Muscle layer of duodenum (tissue), 2 donors: Measurements from ENCODE around the gene TEKT3.

ENCODE experiments used
- H3K27ac ChIP-seq: one replicate; pipeline ENCODE4 v1.7.0; 2013; ENCODE audit warnings: mild to moderate bottlenecking, low read length
- H3K27me3 ChIP-seq: one replicate; pipeline ENCODE4 v1.7.0; 2013; ENCODE audit warnings: low read depth, mild to moderate bottlenecking, control low read depth, low read length
- H3K36me3 ChIP-seq, 2 donors: one replicate each; pipeline ENCODE4 v1.7.0; 2013; ENCODE audit warnings: low read length in 2 of 2, control low read depth in 1 of 2, mild to moderate bottlenecking in 1 of 2; ENCODE audit not compliant: insufficient read depth in 2 of 2, control insufficient read depth in 1 of 2
- H3K4me1 ChIP-seq, 2 donors: one replicate each; pipeline ENCODE4 v1.7.0; 2013; ENCODE audit warnings: low read length in 2 of 2, mild to moderate bottlenecking in 2 of 2, control low read depth in 1 of 2, moderate library complexity in 1 of 2; ENCODE audit not compliant: insufficient read depth in 2 of 2, control insufficient read depth in 1 of 2
- H3K4me3 ChIP-seq, 2 donors: one replicate each; pipeline ENCODE4 v1.7.0; 2013; ENCODE audit warnings: low read length in 2 of 2, low read depth in 1 of 2, mild to moderate bottlenecking in 1 of 2
- H3K9me3 ChIP-seq, 2 donors: one replicate each; pipeline ENCODE4 v1.7.0; 2013; ENCODE audit warnings: low read length in 2 of 2, control low read depth in 1 of 2, mild to moderate bottlenecking in 1 of 2; ENCODE audit not compliant: control insufficient read depth in 1 of 2
- donor health status: healthy.

The TEKT3 gene

GRCh38 chr17:15278380-15278779 lies 63.0 kb downstream of the TEKT3 start:
- H3K9me3 ChIP-seq = no peaks in the 10 kb centered on the region
- peaks cover 0 to 3% of the 10 kb centered on the region in 2 donors for H3K36me3 ChIP-seq
- H3K27me3 ChIP-seq = no peaks in the 10 kb centered on the region
- H3K4me3 ChIP-seq = peak overlapping the region in 1 of 2 donors; percentile 15
- H3K27ac ChIP-seq = peak overlapping the region; percentile 4
- H3K4me1 ChIP-seq = no peaks in the 10 kb centered on the region

DNA sequence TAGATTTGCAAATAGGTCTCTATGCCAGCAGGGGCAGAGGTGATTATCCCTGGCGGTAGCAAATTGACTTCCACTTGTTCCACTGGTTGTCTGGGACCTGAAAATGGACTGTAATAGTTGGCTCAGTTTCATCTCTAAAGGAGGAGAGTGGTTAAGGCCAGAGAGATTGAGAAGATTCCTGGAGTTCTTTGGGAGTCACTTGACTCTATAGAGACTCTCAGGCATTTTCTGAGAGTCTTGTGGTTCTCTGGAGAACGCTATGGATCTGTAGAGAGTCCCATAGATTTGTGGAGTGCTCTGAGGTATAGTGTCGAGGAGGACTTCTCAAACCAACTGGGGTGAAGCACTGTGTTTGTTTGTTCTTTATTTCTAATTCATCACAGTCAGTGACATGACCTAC lies 67.4 kb downstream of the TEKT3 start:
- peaks cover 0 to 4% of the 10 kb centered on the region in 2 donors for H3K36me3 ChIP-seq
- H3K27me3 ChIP-seq = no peaks in the 10 kb centered on the region
- peaks cover 0 to 6% of the 10 kb centered on the region in 2 donors for H3K4me1 ChIP-seq
- peak overlapping the region; percentile 28 for H3K27ac ChIP-seq
- no peaks in the 10 kb centered on the region for H3K9me3 ChIP-seq
- H3K4me3 ChIP-seq = no peak overlapping the region

DNA sequence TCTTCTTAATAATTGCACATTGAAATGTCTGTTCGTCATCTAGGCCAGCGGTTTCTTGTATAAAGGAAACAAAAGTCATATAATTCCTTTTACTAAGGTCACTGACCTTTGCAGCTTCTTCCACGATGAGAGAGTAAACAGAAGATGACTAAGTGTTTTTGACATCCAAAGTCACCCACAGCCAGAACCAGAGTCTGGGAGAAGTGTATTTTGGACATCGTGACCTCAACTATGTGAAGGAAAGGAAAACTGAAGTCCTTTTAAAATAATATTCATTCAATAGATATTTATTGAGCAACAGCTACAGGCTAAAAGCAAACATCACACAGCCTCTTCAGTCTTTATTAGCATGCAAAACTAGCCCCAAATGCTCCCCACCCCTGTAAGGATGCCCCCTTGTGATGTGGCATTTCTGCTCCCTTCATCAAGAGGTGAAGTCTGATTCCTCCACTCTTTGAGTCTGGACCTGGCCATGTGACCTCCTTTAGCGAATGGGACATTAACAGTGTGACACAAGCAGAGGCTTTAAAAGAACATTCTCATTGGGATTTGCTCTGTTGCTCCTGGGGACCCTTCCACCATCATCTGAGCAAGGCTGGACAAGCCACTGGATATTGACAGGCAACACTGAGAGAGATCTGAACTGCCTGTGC lies 68.1 kb downstream of the TEKT3 start:
- H3K36me3 ChIP-seq = peaks cover 0 to 4% of the 10 kb centered on the region in 2 donors
- peaks cover 0 to 11% of the 10 kb centered on the region in 2 donors for H3K4me1 ChIP-seq
- H3K27ac ChIP-seq = peak overlapping the region; percentile 28
- H3K27me3 ChIP-seq = no peaks in the 10 kb centered on the region
- H3K9me3 ChIP-seq = no peaks in the 10 kb centered on the region
- no peak overlapping the region for H3K4me3 ChIP-seq

DNA sequence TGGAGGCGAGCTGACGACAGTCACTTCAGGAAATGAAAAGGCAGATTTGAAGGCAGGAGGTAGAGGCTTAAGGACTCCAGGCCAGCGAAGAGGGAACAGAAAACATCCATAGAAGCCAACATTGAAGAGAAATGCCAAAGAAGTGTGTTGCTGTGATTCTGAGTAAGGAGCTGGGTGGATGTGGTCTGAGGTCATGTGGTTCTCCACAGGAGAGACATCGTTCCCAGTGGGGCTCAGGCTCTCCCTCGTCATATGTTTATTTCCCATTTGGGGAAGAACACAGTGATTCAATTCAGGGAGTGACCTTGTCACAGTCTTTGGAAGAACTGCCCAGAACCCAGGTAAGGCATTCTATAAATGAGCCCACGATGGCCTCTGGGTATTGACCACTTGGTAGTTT lies 69.7 kb downstream of the TEKT3 start:
- Histone ChIP-seq H3K27ac (no peak overlapping the region), H3K36me3 (peaks cover 0 to 4% of the 10 kb centered on the region in 2 donors), H3K27me3 (no peaks in the 10 kb centered on the region), H3K9me3 (no peaks in the 10 kb centered on the region), H3K4me3 (no peak overlapping the region), H3K4me1 (peaks cover 0 to 11% of the 10 kb centered on the region in 2 donors)

GRCh38 chr17:15270628-15271381 lies 70.6 kb downstream of the TEKT3 start:
- H3K4me1 ChIP-seq = peaks cover 0 to 11% of the 10 kb centered on the region in 2 donors
- H3K27me3 ChIP-seq = no peaks in the 10 kb centered on the region
- no peak overlapping the region for H3K27ac ChIP-seq
- H3K4me3 ChIP-seq = no peak overlapping the region
- H3K36me3 ChIP-seq = peaks cover 0 to 4% of the 10 kb centered on the region in 2 donors
- H3K9me3 ChIP-seq = no peaks in the 10 kb centered on the region

DNA sequence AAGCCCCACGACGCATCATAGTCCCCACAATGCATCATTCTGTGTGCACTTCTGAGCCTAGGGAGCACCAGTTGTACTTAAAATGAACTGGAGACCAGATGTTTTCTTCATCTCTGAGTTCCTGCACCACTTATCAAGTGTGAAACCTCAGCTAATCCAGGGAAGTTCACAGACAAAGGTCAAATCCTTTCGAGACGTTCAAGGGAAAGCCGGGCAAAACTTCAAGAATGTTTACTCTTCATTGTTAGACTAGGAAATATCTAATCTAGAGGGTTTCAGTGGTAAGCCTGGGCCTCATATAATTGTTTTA lies 71.7 kb downstream of the TEKT3 start:
- Histone ChIP-seq H3K4me3 (no peak overlapping the region), H3K27me3 (no peaks in the 10 kb centered on the region), H3K27ac (no peak overlapping the region), H3K4me1 (peaks cover 0 to 18% of the 10 kb centered on the region in 2 donors), H3K9me3 (no peaks in the 10 kb centered on the region), H3K36me3 (peaks cover 0 to 4% of the 10 kb centered on the region in 2 donors)

- Histone ChIP-seq H3K27ac (no peak overlapping the region), H3K4me1 (peaks cover 0 to 23% of the 10 kb centered on the region in 2 donors), H3K4me3 (no peak overlapping the region), H3K9me3 (no peaks in the 10 kb centered on the region), H3K27me3 (no peaks in the 10 kb centered on the region), H3K36me3 (peaks cover 0 to 4% of the 10 kb centered on the region in 2 donors)
These were observed 72.2 kb downstream of the TEKT3 start for GRCh38 chr17:15269087-15269779.

- Histone ChIP-seq H3K4me1 (peaks cover 0 to 26% of the 10 kb centered on the region in 2 donors), H3K4me3 (no peak overlapping the region), H3K27me3 (no peaks in the 10 kb centered on the region), H3K9me3 (no peaks in the 10 kb centered on the region), H3K27ac (no peak overlapping the region), H3K36me3 (peaks cover 0 to 2% of the 10 kb centered on the region in 2 donors)
These were observed 72.9 kb downstream of the TEKT3 start for GRCh38 chr17:15268461-15268860.

DNA sequence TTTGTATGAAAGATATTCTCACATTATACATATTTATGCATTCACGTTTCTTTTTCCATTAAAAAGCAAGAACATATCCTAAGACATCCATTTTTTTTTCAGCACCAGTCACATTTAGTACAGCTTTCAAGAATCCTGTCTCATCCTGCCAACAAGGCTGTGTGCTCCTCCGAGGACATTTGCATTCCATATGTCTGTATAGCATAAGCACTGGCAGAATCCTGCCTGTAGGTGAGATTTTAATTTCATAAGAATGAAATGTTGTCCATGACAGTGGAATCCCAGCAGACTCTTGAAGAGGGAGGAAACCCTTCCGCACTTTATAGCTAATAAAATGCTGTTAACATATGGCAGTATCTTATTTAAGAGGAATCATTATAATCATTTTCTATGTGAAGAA lies 73.4 kb downstream of the TEKT3 start:
- no peak overlapping the region for H3K27ac ChIP-seq
- H3K9me3 ChIP-seq = no peaks in the 10 kb centered on the region
- peaks cover 0 to 1% of the 10 kb centered on the region in 2 donors for H3K36me3 ChIP-seq
- no peaks in the 10 kb centered on the region for H3K27me3 ChIP-seq
- H3K4me1 ChIP-seq = peaks cover 0 to 26% of the 10 kb centered on the region in 2 donors
- no peak overlapping the region for H3K4me3 ChIP-seq

- peaks cover 0 to 26% of the 10 kb centered on the region in 2 donors for H3K4me1 ChIP-seq
- no peak overlapping the region for H3K27ac ChIP-seq
- H3K36me3 ChIP-seq = peaks cover 0 to 3% of the 10 kb centered on the region in 2 donors
- no peaks in the 10 kb centered on the region for H3K27me3 ChIP-seq
- no peak overlapping the region for H3K4me3 ChIP-seq
- H3K9me3 ChIP-seq = no peaks in the 10 kb centered on the region
These were observed 74.9 kb downstream of the TEKT3 start for GRCh38 chr17:15266325-15267125.

DNA sequence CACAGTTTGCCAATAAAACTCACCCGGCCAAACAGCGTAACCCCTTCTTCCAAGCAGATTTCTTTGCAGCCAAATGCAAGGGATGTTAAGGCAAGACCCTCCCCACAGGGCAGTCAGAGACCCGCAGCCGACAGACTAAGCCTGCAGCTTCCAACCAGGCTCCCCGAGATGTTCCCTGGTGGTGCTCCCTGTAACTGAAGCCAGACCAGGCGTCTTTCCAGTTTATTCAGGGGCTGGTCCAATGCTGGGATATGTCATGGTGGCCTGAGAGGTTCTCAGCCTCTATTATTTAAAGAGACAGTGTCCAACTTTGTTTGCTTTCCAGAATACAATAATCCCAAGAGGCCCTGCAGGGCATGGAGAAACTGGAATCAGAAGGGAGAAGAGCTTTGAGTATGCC lies 76.3 kb downstream of the TEKT3 start, which contains the start of gene PMP22:
Gene PMP22 (minus strand): TSS at position 196 of the 400 bp plus-strand sequence. CDS start 4,599 bp downstream, outside the sequence.
- H3K36me3 ChIP-seq = peaks cover 0 to 10% of the 10 kb centered on the region in 2 donors
- peak within 1 kb of the TSS; percentile 91 for H3K27ac ChIP-seq
- no peaks in the 10 kb centered on the region for H3K27me3 ChIP-seq
- no peaks in the 10 kb centered on the region for H3K9me3 ChIP-seq
- peak within 1 kb of the TSS; percentile 83 to 90 for H3K4me3 ChIP-seq
- peaks cover 0 to 26% of the 10 kb centered on the region in 2 donors for H3K4me1 ChIP-seq
